K562 (cell line): ENCODE measurements around the gene WSCD2. TPM values are rescaled to one million over a fixed set of nuclear protein-coding genes. Genes with fewer than 3 reads are reported as not detected.

Experiments used
- ATAC-seq: fragments of 200-7000 bp; cut with Tn5 transposase; 3 replicates; pipeline ENCODE4 v1.9.1; 2020; ENCODE audit warnings: moderate library complexity
- BruUV-seq: library from RNA; stranded (reverse); fragments of 400-500 nt; replicated peaks from 2 replicates; lab custom pipeline; 2021; lab: Mats Ljungman, UMichigan
- CTCF ChIA-PET: fragments of 300-600 bp; formaldehyde crosslinking; extraction: SDS; loops from one replicate; lab custom pipeline; 2021; ENCODE audit warnings: low intra/inter-chr PET ratio; lab: Yijun Ruan, JAX
- POLR2A ChIA-PET: fragments of 300-600, 350-650 bp; sonication (Branson Sonifier 250); formaldehyde crosslinking; extraction: SDS; loops from one replicate; lab custom pipeline; 2021; ENCODE audit warnings: antibody characterized with exemption, inconsistent platforms; lab: Yijun Ruan, JAX
- DNase-seq, 4 experiments: peaks; one replicate each; pipeline versions ENCODE4 v3.0.0 to v3.0.0-alpha.2; 2011 to 2018; ENCODE audit warnings: low spot score in 3 of 4, mixed read lengths in 3 of 4; ENCODE audit errors: extremely low read depth in 1 of 4
- FAIRE-seq: peaks from 2 replicates; lab custom pipeline; 2011; peaks lifted over from hg19 to GRCh38; lab: Jason Lieb, UNC
- H2AFZ ChIP-seq: 2 replicates; pipeline ENCODE4 v1.6.0; 2011; ENCODE audit warnings: low read depth, low read length, control low read depth, inconsistent platforms
- H3K27ac ChIP-seq: fragments of 200-600 bp; 3 replicates; pipeline ENCODE4 v1.8.0; 2011; ENCODE audit warnings: low read depth, mild to moderate bottlenecking, control low read depth, inconsistent platforms, low read length, moderate library complexity, mixed read lengths; ENCODE audit errors: extremely low read depth
- H3K27me3 ChIP-seq, 2 experiments: fragments of 300-600 bp in 1 of 2; 2 replicates in 1 of 2; 3 replicates in 1 of 2; pipeline versions ENCODE4 v1.6.0 to v1.8.0; 2011; ENCODE audit warnings: inconsistent platforms in 2 of 2, low read length in 2 of 2, mild to moderate bottlenecking in 1 of 2, mixed read lengths in 1 of 2, moderate library complexity in 1 of 2; ENCODE audit not compliant: control insufficient read depth in 2 of 2, insufficient read depth in 2 of 2
- H3K36me3 ChIP-seq: fragments of 300-600 bp; 3 replicates; pipeline ENCODE4 v1.8.0; 2011; ENCODE audit warnings: mild to moderate bottlenecking, low read length, inconsistent platforms; ENCODE audit not compliant: control insufficient read depth, insufficient read depth
- H3K4me1 ChIP-seq, 2 experiments: fragments of 200-600 bp in 1 of 2; replicated peaks in 1 of 2; 2 replicates in 1 of 2; 3 replicates in 1 of 2; pipeline versions ENCODE4 v1.5.1 to v1.8.0; 2011; ENCODE audit warnings: inconsistent platforms in 2 of 2, low read length in 2 of 2, mild to moderate bottlenecking in 1 of 2, mixed read lengths in 1 of 2, moderate library complexity in 1 of 2; ENCODE audit not compliant: control insufficient read depth in 2 of 2, insufficient read depth in 2 of 2
- H3K4me2 ChIP-seq: 2 replicates; pipeline ENCODE4 v1.6.1; 2011; ENCODE audit warnings: low read length, control low read depth, inconsistent platforms, mixed read lengths; ENCODE audit not compliant: insufficient read depth
- H3K4me3 ChIP-seq: fragments of 200-600 bp; sonication (generic), shearing (Covaris generic); 2 replicates; pipeline ENCODE4 v1.5.1; 2016; ENCODE audit warnings: control low read depth, inconsistent platforms
- H3K79me2 ChIP-seq: fragments of 200-600 bp; 3 replicates; pipeline ENCODE4 v1.8.0; 2011; ENCODE audit warnings: low read length, inconsistent platforms; ENCODE audit not compliant: control insufficient read depth, insufficient read depth
- H3K9ac ChIP-seq, 2 experiments: 2 replicates each; pipeline versions ENCODE4 v1.6.0 to v1.6.1; 2011; ENCODE audit warnings: low read depth in 2 of 2, low read length in 2 of 2, control low read depth in 1 of 2, inconsistent platforms in 1 of 2, mild to moderate bottlenecking in 1 of 2, mixed read lengths in 1 of 2; ENCODE audit not compliant: insufficient read depth in 1 of 2
- H3K9me1 ChIP-seq: one replicate; pipeline ENCODE4 v1.6.0; 2011; ENCODE audit warnings: inconsistent platforms, mild to moderate bottlenecking, low read length, moderate library complexity; ENCODE audit not compliant: control insufficient read depth, insufficient read depth
- H3K9me3 ChIP-seq: replicated peaks from 2 replicates; pipeline ENCODE4 v1.5.1; 2011; ENCODE audit warnings: low read depth, low read length, inconsistent platforms; ENCODE audit not compliant: control insufficient read depth, insufficient read depth
- H4K20me1 ChIP-seq: replicated peaks from 2 replicates; pipeline ENCODE4 v1.6.1; 2011; ENCODE audit warnings: low read length, inconsistent platforms, mixed read lengths; ENCODE audit not compliant: control insufficient read depth, insufficient read depth
- CREB3L1 ChIP-seq: fragments of 450-650 bp; IDR thresholded peaks from 2 replicates; pipeline ENCODE4 v1.6.1; 2014; ENCODE audit warnings: low read depth, mild to moderate bottlenecking, moderate library complexity, borderline replicate concordance
- ELK3 ChIP-seq: fragments of 450-650 bp; formaldehyde crosslinking; IDR thresholded peaks from 2 replicates; pipeline ENCODE4 v1.4.0; 2020; ENCODE audit warnings: mild to moderate bottlenecking
- FIP1L1 ChIP-seq: fragments of 200-400 bp; formaldehyde crosslinking; IDR thresholded peaks from 2 replicates; pipeline ENCODE4 v1.6.1; 2018; ENCODE audit warnings: mild to moderate bottlenecking, low read depth, low read length; ENCODE audit not compliant: poor library complexity, severe bottlenecking
- FOXK2 ChIP-seq, 2 experiments: fragments of 450-650 bp; IDR thresholded peaks in 1 of 2; conservative IDR thresholded peaks in 1 of 2; 2 replicates each; pipeline ENCODE4 v1.6.1; 2016; ENCODE audit warnings: low read depth in 2 of 2, mild to moderate bottlenecking in 1 of 2
- HDAC2 ChIP-seq: fragments of 450-650 bp; IDR thresholded peaks from 2 replicates; pipeline ENCODE4 v1.6.1; 2016; ENCODE audit warnings: mild to moderate bottlenecking
- HDGF ChIP-seq: fragments of 450-650 bp; IDR thresholded peaks from 2 replicates; pipeline ENCODE4 v1.6.1; 2016
- KDM1A ChIP-seq, 2 experiments: fragments of 450-650 bp; IDR thresholded peaks; 2 replicates each; pipeline ENCODE4 v1.6.1; 2016; ENCODE audit warnings: mild to moderate bottlenecking in 2 of 2
- KHSRP ChIP-seq: fragments of 450-650 bp; IDR thresholded peaks from 2 replicates; pipeline ENCODE4 v1.6.1; 2017
- RCOR1 ChIP-seq, 2 experiments: IDR thresholded peaks; 2 replicates each; pipeline ENCODE4 v1.6.1; 2012; ENCODE audit warnings: low read depth in 2 of 2, low read length in 2 of 2, borderline replicate concordance in 1 of 2, improper control_type of control experiment in 1 of 2
- RERE ChIP-seq: sonication (generic); formaldehyde crosslinking; IDR thresholded peaks from 2 replicates; pipeline ENCODE4 v1.8.0; 2023; ENCODE audit warnings: missing genetic modification reagents, mild to moderate bottlenecking, borderline replicate concordance
- RFX1 ChIP-seq: fragments of 450-650 bp; IDR thresholded peaks from 2 replicates; pipeline ENCODE4 v1.6.1; 2016; ENCODE audit warnings: mild to moderate bottlenecking, moderate library complexity
- SMAD1 ChIP-seq: fragments of 150-350 bp; IDR thresholded peaks from 2 replicates; pipeline ENCODE4 v1.6.1; 2014; ENCODE audit warnings: low read length, low read depth; ENCODE audit not compliant: partially characterized antibody
- SMARCA5 ChIP-seq: fragments of 450-650 bp; IDR thresholded peaks from 2 replicates; pipeline ENCODE4 v1.6.1; 2016
- SRSF7 ChIP-seq: fragments of 200-400 bp; formaldehyde crosslinking; optimal IDR thresholded peaks from 2 replicates; pipeline ENCODE3; 2017; ENCODE audit warnings: mild to moderate bottlenecking, low read depth, low read length
- XRCC5 ChIP-seq: fragments of 200-400 bp; formaldehyde crosslinking; IDR thresholded peaks from 2 replicates; pipeline ENCODE4 v1.6.1; 2017; ENCODE audit warnings: low read depth, mild to moderate bottlenecking, low read length
- ZFP36 ChIP-seq: fragments of 150-350 bp; IDR thresholded peaks from 2 replicates; pipeline ENCODE4 v1.6.1; 2018; ENCODE audit warnings: low read length, low read depth; ENCODE audit not compliant: partially characterized antibody
- ZNF282 ChIP-seq: sonication (generic); formaldehyde crosslinking; IDR thresholded peaks from 2 replicates; pipeline ENCODE4 v1.8.1; 2023; ENCODE audit warnings: missing genetic modification reagents
- WGBS: fragments of 100-300 bp; shearing (Covaris generic); methylation state at CpG from one replicate; pipeline ENCODE4 v1.1.6; 2016; ENCODE audit warnings: low coverage, mixed read lengths; ENCODE audit not compliant: insufficient coverage; ENCODE audit errors: missing lambda C conversion rate; 5-methylcytosine and 5-hydroxymethylcytosine counted together
- in situ Hi-C: fragments of 300-500 bp; cut with MboI; formaldehyde crosslinking; loops from 4 replicates; pipeline ENCODE4 v1.15.0; 2018; ENCODE audit warnings: inconsistent platforms, mixed read lengths
- intact Hi-C: fragments of 100-400 bp; cut with micrococcal nuclease; formaldehyde crosslinking; loops from 2 replicates; pipeline ENCODE4 v1.14.2; 2022
- polyA plus RNA-seq, 8 experiments: library from polyadenylated mRNA; depleted of rRNA in 4 of 8; stranded (reverse) in 5 of 8; unstranded in 3 of 8; fragments of >200 nt; fragmentation: Nextera tagmentation in 2 of 8; fragmentation: Illumina TruSeq in 1 of 8; extraction: Ambion mirVana in 2 of 8; extraction: Trizol in 1 of 8; gene quantifications; 2 replicates each; pipeline versions ENCODE4 v1.2.1 to v1.2.3, GENCODE V29; 2011 to 2014; ENCODE audit warnings: inconsistent platforms in 1 of 8, missing spikeins in 1 of 8
- total RNA-seq, 7 experiments: library from RNA; depleted of rRNA in 6 of 7; stranded (reverse); fragments of >200 nt in 6 of 7; fragmentation: Illumina TruSeq in 2 of 7; extraction: Trizol in 2 of 7; gene quantifications; 2 replicates each; pipeline versions ENCODE4 v1.2.1 to v1.2.3, GENCODE V29; 2011 to 2021; ENCODE audit warnings: low replicate concordance in 1 of 7

Gene WSCD2
- total and polyA plus RNA-seq, 9 of the 15 experiments (the other 6 are each of a cell fraction or from before 2014, with no cell fraction given) = 0.72 to 14.1 (median 4.0) TPM

DNA sequence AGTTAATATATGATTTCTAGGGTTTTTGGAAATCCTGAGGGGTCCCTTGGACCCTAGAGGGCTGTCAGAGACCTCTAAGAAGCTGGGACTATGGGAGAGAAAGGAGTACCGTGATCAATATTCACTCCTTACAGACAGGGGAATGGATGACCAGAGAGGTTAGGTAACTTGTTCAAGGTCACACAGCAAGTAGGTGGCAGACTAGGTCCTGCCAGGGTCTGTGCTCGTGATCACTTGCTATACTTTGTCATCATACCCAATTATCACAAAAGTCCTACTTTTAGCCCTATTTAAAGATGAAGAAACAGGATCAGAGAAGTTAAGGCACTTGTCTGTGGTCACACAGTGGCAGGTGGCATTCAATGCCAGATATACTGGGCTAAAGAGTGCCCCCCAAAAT lies 42.9 kb downstream of the WSCD2 start:
- no peaks in the 10 kb centered on the region; a peak in 1 of 5 replicates for H3K27me3 ChIP-seq
- ChIA-PET CTCF (no interaction called here), POLR2A (interaction anchor here (0.6 to 1.3 kb wide), 5 partner anchors 9 to 70 kb away, joined by 3 to 7 read pairs (median 3); no protein-coding TSS in a partner anchor)
- no peak for DNase-seq
- ATAC-seq = no peak
- H3K36me3 ChIP-seq = no peaks in the 10 kb centered on the region
- FAIRE-seq = no peak
- H3K9me3 ChIP-seq = no peaks in the 10 kb centered on the region
- in situ Hi-C loops = no loop called here
- no peak overlapping the region for H3K4me2 ChIP-seq
- H3K9ac ChIP-seq = no peak overlapping the region
- WGBS = 3% methylated on average over 2 of the region's 2 CpGs
- no peak overlapping the region for H3K27ac ChIP-seq
- BruUV-seq = no TSS peak
- H3K4me1 ChIP-seq = no peaks in the 10 kb centered on the region; a peak in 1 of 5 replicates
- intact Hi-C loops = no loop called here
- no peak overlapping the region for H2AFZ ChIP-seq
- no peak overlapping the region for H3K4me3 ChIP-seq
- no peaks in the 10 kb centered on the region for H4K20me1 ChIP-seq
- H3K79me2 ChIP-seq = no peaks in the 10 kb centered on the region
- H3K9me1 ChIP-seq = no peaks in the 10 kb centered on the region
- TF ChIP-seq FIP1L1 = no peak
- no peak for TF ChIP-seq KHSRP
- peak; percentile 73 to 79 for TF ChIP-seq KDM1A (IDR thresholded peaks at IDR 0.05)
- TF ChIP-seq XRCC5 = no peak
- TF ChIP-seq ZFP36 = peak; percentile 86
- TF ChIP-seq HDGF = peak; percentile 61; the same call in 1 of the 2 replicates
- no peak for TF ChIP-seq ELK3
- no peak for TF ChIP-seq SMAD1
- TF ChIP-seq CREB3L1 = no peak
- TF ChIP-seq ZNF282 (CRISPR knock-in tag) = no peak
- TF ChIP-seq RERE = no peak
- TF ChIP-seq RCOR1 (IDR thresholded peaks at IDR 0.05; ENCODE audit: borderline replicate concordance in 1 of 2, low read depth in 2 of 2, low read length in 2 of 2) = peak in 1 of 2 experiments; percentile 56; a peak in 2 of 4 replicates
- TF ChIP-seq RFX1 = no peak
- TF ChIP-seq FOXK2 (conservative IDR thresholded peaks at IDR 0.05 in 1 of 2, IDR thresholded peaks at IDR 0.05 in 1 of 2; ENCODE audit: low read depth in 2 of 2) = no peak
- TF ChIP-seq HDAC2 = peak; percentile 67; the same call in 1 of the 2 replicates
- no peak for TF ChIP-seq SRSF7
- TF ChIP-seq SMARCA5 = peak; percentile 95; the same call in 1 of the 2 replicates
